Measurements from ENCODE around the gene CLIP2.

CLIP2 gene

GRCh38 chr7:74429153-74429747 is 140.0 kb downstream of the CLIP2 start:
- TF ChIP-seq REST (IDR thresholded peaks at IDR 0.05; ENCODE audit: insufficient read depth in 1 of 2, low read depth in 2 of 2, low read length in 2 of 2) (no peak), POLR2AphosphoS5 (IDR thresholded peaks at IDR 0.05; ENCODE audit: low read depth, low read length) (no peak), FOXP2 (optimal IDR thresholded peaks at IDR 0.05; ENCODE audit: borderline replicate concordance, extremely low read depth, extremely low read length, insufficient read depth) (no peak), TAF1 (IDR thresholded peaks at IDR 0.05; ENCODE audit: borderline replicate concordance, insufficient read depth, low read length) (no peak), SIN3A (IDR thresholded peaks at IDR 0.05; ENCODE audit: borderline replicate concordance, insufficient read depth, low read length) (no peak)

GRCh38 chr7:74430961-74431466 is 141.8 kb downstream of the CLIP2 start:
- TF ChIP-seq REST (IDR thresholded peaks at IDR 0.05; ENCODE audit: insufficient read depth in 1 of 2, low read depth in 2 of 2, low read length in 2 of 2): no peak
- no peak for TF ChIP-seq FOXP2 (optimal IDR thresholded peaks at IDR 0.05; ENCODE audit: borderline replicate concordance, extremely low read depth, extremely low read length, insufficient read depth)
- no peak for TF ChIP-seq POLR2AphosphoS5 (IDR thresholded peaks at IDR 0.05; ENCODE audit: low read depth, low read length)
- no peak for TF ChIP-seq SIN3A (IDR thresholded peaks at IDR 0.05; ENCODE audit: borderline replicate concordance, insufficient read depth, low read length)
- no peak for TF ChIP-seq TAF1 (IDR thresholded peaks at IDR 0.05; ENCODE audit: borderline replicate concordance, insufficient read depth, low read length)

GRCh38 chr7:74438327-74438726 is 149.1 kb downstream of the CLIP2 start:
- TF ChIP-seq SIN3A (IDR thresholded peaks at IDR 0.05; ENCODE audit: borderline replicate concordance, insufficient read depth, low read length) (no peak), FOXP2 (optimal IDR thresholded peaks at IDR 0.05; ENCODE audit: borderline replicate concordance, extremely low read depth, extremely low read length, insufficient read depth) (no peak), REST (IDR thresholded peaks at IDR 0.05; ENCODE audit: insufficient read depth in 1 of 2, low read depth in 2 of 2, low read length in 2 of 2) (no peak), POLR2AphosphoS5 (IDR thresholded peaks at IDR 0.05; ENCODE audit: low read depth, low read length) (no peak), TAF1 (IDR thresholded peaks at IDR 0.05; ENCODE audit: borderline replicate concordance, insufficient read depth, low read length) (no peak)

GRCh38 chr7:74439541-74439940 is 150.3 kb downstream of the CLIP2 start:
- TF ChIP-seq REST (IDR thresholded peaks at IDR 0.05; ENCODE audit: insufficient read depth in 1 of 2, low read depth in 2 of 2, low read length in 2 of 2): no peak
- TF ChIP-seq POLR2AphosphoS5 (IDR thresholded peaks at IDR 0.05; ENCODE audit: low read depth, low read length): no peak
- TF ChIP-seq FOXP2 (optimal IDR thresholded peaks at IDR 0.05; ENCODE audit: borderline replicate concordance, extremely low read depth, extremely low read length, insufficient read depth): no peak
- TF ChIP-seq TAF1 (IDR thresholded peaks at IDR 0.05; ENCODE audit: borderline replicate concordance, insufficient read depth, low read length): no peak
- no peak for TF ChIP-seq SIN3A (IDR thresholded peaks at IDR 0.05; ENCODE audit: borderline replicate concordance, insufficient read depth, low read length)
